ENCODE data around the gene TPX2.

The TPX2 gene

DNA sequence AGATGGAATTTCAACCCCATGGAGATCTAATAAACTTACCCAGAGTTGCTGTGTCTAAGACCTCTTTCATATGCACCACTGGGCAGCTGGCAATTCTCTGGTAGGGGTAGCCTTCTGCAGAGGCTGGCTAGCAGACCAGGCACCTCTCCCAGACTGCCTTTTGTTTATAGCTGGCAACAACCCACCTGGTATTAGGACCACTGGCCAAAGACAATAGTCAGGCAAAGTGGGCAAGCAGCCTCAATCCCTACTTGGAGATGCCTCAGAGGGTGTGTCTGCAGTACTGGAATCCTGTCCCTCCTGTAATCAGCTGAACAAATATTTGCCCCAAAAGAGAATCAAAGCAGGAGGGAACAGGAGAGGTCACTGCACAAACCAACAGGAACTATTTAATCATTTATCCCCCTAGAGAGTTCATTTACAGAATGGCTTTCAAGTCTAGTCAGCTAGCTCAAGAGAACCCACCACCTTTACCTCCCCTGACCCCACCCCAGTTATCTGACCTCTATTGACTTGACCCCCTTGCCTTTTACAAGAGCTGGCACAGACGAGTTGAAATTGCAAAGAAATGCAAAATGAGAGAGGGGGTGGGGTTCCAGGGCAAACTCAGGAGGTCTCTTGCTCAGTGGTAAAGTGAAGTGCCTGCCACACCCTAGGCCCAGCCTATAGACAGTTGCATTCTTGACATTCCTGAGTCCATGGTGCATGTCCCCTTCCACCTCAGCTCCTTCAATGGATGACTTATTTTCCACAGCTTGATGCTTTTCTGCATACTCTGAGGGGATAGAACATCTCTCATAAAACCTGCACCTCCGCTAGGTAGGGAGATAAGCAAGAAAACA lies 19.2 kb upstream of the TPX2 start:
- Histone ChIP-seq H3K9me2 (replicated peaks; ENCODE audit: insufficient read depth, low read length) (no peaks in the 10 kb centered on the region), H3K79me2 (ENCODE audit: insufficient read depth, low read length) (peaks cover 72% of the 10 kb centered on the region), H4K20me1 (ENCODE audit: low read depth, low read length) (no peaks in the 10 kb centered on the region), H3K9ac (ENCODE audit: low read length) (peak overlapping the region; percentile 81), H3F3A (ENCODE audit: insufficient read depth) (peaks cover 16% of the 10 kb centered on the region), H3K9me3 (ENCODE audit: insufficient read depth, low read length) (no peaks in the 10 kb centered on the region), H3K4me3 (ENCODE audit: insufficient read depth, low read length, poor library complexity, severe bottlenecking) (peak overlapping the region; percentile 70), H3K4me2 (ENCODE audit: low read depth, low read length, poor library complexity, severe bottlenecking) (peak overlapping the region; percentile 91), H3K27ac (ENCODE audit: low read depth, low read length) (peak overlapping the region; percentile 89), H2AFZ (ENCODE audit: low read depth, low read length, severe bottlenecking) (no peak overlapping the region), H3K27me3 (ENCODE audit: low read length) (no peaks in the 10 kb centered on the region), H3K36me3 (ENCODE audit: low read length) (no peaks in the 10 kb centered on the region)
- TF ChIP-seq, protein P1, sequence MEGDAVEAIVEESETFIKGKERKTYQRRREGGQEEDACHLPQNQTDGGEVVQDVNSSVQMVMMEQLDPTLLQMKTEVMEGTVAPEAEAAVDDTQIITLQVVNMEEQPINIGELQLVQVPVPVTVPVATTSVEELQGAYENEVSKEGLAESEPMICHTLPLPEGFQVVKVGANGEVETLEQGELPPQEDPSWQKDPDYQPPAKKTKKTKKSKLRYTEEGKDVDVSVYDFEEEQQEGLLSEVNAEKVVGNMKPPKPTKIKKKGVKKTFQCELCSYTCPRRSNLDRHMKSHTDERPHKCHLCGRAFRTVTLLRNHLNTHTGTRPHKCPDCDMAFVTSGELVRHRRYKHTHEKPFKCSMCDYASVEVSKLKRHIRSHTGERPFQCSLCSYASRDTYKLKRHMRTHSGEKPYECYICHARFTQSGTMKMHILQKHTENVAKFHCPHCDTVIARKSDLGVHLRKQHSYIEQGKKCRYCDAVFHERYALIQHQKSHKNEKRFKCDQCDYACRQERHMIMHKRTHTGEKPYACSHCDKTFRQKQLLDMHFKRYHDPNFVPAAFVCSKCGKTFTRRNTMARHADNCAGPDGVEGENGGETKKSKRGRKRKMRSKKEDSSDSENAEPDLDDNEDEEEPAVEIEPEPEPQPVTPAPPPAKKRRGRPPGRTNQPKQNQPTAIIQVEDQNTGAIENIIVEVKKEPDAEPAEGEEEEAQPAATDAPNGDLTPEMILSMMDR (IDR thresholded peaks at IDR 0.05; ENCODE audit: insufficient read depth, low read length, poor library complexity, severe bottlenecking): no peak
- no peak for TF ChIP-seq EZH2phosphoT487 (conservative IDR thresholded peaks at IDR 0.05; ENCODE audit: low read length)

- Histone ChIP-seq H3F3A (ENCODE audit: insufficient read depth) (peaks cover 16% of the 10 kb centered on the region), H3K4me2 (ENCODE audit: low read depth, low read length, poor library complexity, severe bottlenecking) (peak overlapping the region; percentile 91), H3K79me2 (ENCODE audit: insufficient read depth, low read length) (peaks cover 69% of the 10 kb centered on the region), H3K36me3 (ENCODE audit: low read length) (no peaks in the 10 kb centered on the region), H3K9ac (ENCODE audit: low read length) (peak overlapping the region; percentile 81), H3K27me3 (ENCODE audit: low read length) (no peaks in the 10 kb centered on the region), H2AFZ (ENCODE audit: low read depth, low read length, severe bottlenecking) (no peak overlapping the region), H4K20me1 (ENCODE audit: low read depth, low read length) (no peaks in the 10 kb centered on the region), H3K9me2 (replicated peaks; ENCODE audit: insufficient read depth, low read length) (no peaks in the 10 kb centered on the region), H3K9me3 (ENCODE audit: insufficient read depth, low read length) (no peaks in the 10 kb centered on the region), H3K4me3 (ENCODE audit: insufficient read depth, low read length, poor library complexity, severe bottlenecking) (peak overlapping the region; percentile 70), H3K27ac (ENCODE audit: low read depth, low read length) (peak overlapping the region; percentile 89)
- TF ChIP-seq EZH2phosphoT487 (conservative IDR thresholded peaks at IDR 0.05; ENCODE audit: low read length): no peak
- TF ChIP-seq, protein P1 (IDR thresholded peaks at IDR 0.05; ENCODE audit: insufficient read depth, low read length, poor library complexity, severe bottlenecking): peak; percentile 45
Observed at GRCh38 chr20:31720486-31721407, 18.3 kb upstream of the TPX2 start.

- Histone ChIP-seq H3K4me2 (ENCODE audit: low read depth, low read length, poor library complexity, severe bottlenecking) (peak overlapping the region; percentile 91), H3K27ac (ENCODE audit: low read depth, low read length) (peak overlapping the region; percentile 89), H3K27me3 (ENCODE audit: low read length) (no peaks in the 10 kb centered on the region), H3K36me3 (ENCODE audit: low read length) (no peaks in the 10 kb centered on the region), H3K9me3 (ENCODE audit: insufficient read depth, low read length) (no peaks in the 10 kb centered on the region), H3K79me2 (ENCODE audit: insufficient read depth, low read length) (peaks cover 60% of the 10 kb centered on the region), H3K9me2 (replicated peaks; ENCODE audit: insufficient read depth, low read length) (no peaks in the 10 kb centered on the region), H4K20me1 (ENCODE audit: low read depth, low read length) (no peaks in the 10 kb centered on the region), H3K4me3 (ENCODE audit: insufficient read depth, low read length, poor library complexity, severe bottlenecking) (peak overlapping the region; percentile 70), H2AFZ (ENCODE audit: low read depth, low read length, severe bottlenecking) (no peak overlapping the region), H3F3A (ENCODE audit: insufficient read depth) (peaks cover 16% of the 10 kb centered on the region), H3K9ac (ENCODE audit: low read length) (peak overlapping the region; percentile 81)
- TF ChIP-seq EZH2phosphoT487 (conservative IDR thresholded peaks at IDR 0.05; ENCODE audit: low read length): no peak
- TF ChIP-seq, protein P1 (IDR thresholded peaks at IDR 0.05; ENCODE audit: insufficient read depth, low read length, poor library complexity, severe bottlenecking): no peak
Observed at GRCh38 chr20:31721408-31722256, 17.5 kb upstream of the TPX2 start.
